SK-N-MC (cell line): ENCODE data around the gene ZMYM2.

ENCODE experiments used
- DNase-seq: peaks from one replicate; pipeline ENCODE4 v3.0.0-alpha.2; 2011; ENCODE audit warnings: low read depth, low spot score
- H3K27ac ChIP-seq: fragments of 200-600 bp; sonication (generic); 2 replicates; pipeline ENCODE4 v1.5.1; 2016; ENCODE audit warnings: mixed run types
- H3K36me3 ChIP-seq: fragments of 200-600 bp; sonication (generic); 2 replicates; pipeline ENCODE4 v1.6.1; 2017; ENCODE audit warnings: antibody characterized with exemption, low read length, mixed read lengths; ENCODE audit not compliant: insufficient read depth
- H3K4me3 ChIP-seq: fragments of 200-600 bp; sonication (generic); 2 replicates; pipeline ENCODE4 v1.5.1; 2016
- H3K9ac ChIP-seq: fragments of 200-600 bp; sonication (generic); 2 replicates; pipeline ENCODE4 v1.8.0; 2017; ENCODE audit warnings: mixed run types, mixed read lengths; ENCODE audit not compliant: insufficient read length
- H3K9me3 ChIP-seq: fragments of 200-600 bp; sonication (generic); 2 replicates; pipeline ENCODE4 v1.6.1; 2017; ENCODE audit warnings: low read depth, mild to moderate bottlenecking, antibody characterized with exemption, low read length, moderate library complexity, mixed read lengths
- EZH2 ChIP-seq: fragments of 200-600 bp; sonication (generic); IDR thresholded peaks from one replicate; pipeline ENCODE4 v1.6.1; 2017; ENCODE audit warnings: antibody characterized with exemption
- FOXP2 ChIP-seq: optimal IDR thresholded peaks from 2 replicates; pipeline ENCODE3; 2011; ENCODE audit warnings: mild to moderate bottlenecking, moderate library complexity; ENCODE audit not compliant: insufficient read depth; ENCODE audit errors: extremely low read length, control extremely low read depth
- POLR2AphosphoS5 ChIP-seq: IDR thresholded peaks from 2 replicates; pipeline ENCODE4 v1.6.1; 2012; ENCODE audit warnings: mild to moderate bottlenecking, low read depth, low read length, borderline replicate concordance

ZMYM2 gene

GRCh38 chr13:19957320-19958154 is 990 bp upstream of the ZMYM2 start:
- Histone ChIP-seq H3K36me3 (peaks cover 20% of the 10 kb centered on the region), H3K9ac (peak overlapping the region; percentile 77), H3K27ac (0 out of 2 replicates have a peak overlapping the region, but pooled peaks have one; percentile 19), H3K4me3 (peak overlapping the region; percentile 93), H3K9me3 (no peaks in the 10 kb centered on the region)
- DNase-seq: no peak
- no peak for TF ChIP-seq EZH2
- TF ChIP-seq POLR2AphosphoS5: no peak
- TF ChIP-seq FOXP2: no peak

DNA sequence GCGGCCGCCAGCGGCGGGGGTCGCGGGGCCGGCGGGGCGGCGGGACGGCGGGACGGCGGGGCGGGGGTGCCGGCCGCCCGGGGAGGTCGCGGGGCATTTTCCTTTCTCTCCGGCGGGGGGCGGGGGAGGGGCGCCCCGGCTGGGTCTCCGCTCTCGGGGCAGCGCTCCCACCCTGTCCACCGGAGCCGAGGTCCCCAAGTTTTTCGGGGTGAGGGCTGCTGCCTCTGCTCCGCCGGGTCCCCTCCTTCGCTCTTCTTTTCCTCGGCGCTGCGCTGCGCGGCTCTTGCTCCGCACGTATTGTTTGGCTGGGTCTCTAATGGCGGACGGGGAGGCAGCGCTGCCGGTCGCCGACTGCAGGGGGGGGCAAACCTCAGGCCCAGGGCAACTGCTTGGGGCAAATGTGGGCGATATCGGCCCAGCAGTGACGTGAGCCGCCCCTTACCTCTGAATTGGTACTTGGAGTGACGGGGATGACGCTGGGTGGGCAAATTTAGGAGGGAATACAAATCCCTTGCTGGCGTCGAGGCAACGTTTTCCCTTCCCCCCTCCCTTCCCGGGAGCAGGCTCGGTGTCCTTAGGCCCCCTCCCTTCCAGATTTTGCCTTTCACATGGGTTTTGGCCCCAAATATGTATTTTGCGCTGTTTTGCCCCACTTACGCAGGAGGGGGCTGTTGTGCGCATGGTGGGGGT is 759 bp downstream of the ZMYM2 start:
- H3K4me3 ChIP-seq: peak overlapping the region; percentile 93
- H3K36me3 ChIP-seq: peaks cover 35% of the 10 kb centered on the region
- H3K9me3 ChIP-seq: no peaks in the 10 kb centered on the region
- TF ChIP-seq EZH2: no peak
- no peak for TF ChIP-seq POLR2AphosphoS5
- no peak for TF ChIP-seq FOXP2
- no peak for DNase-seq
- H3K27ac ChIP-seq: peak overlapping the region; percentile 87
- H3K9ac ChIP-seq: peak overlapping the region; percentile 78

DNA sequence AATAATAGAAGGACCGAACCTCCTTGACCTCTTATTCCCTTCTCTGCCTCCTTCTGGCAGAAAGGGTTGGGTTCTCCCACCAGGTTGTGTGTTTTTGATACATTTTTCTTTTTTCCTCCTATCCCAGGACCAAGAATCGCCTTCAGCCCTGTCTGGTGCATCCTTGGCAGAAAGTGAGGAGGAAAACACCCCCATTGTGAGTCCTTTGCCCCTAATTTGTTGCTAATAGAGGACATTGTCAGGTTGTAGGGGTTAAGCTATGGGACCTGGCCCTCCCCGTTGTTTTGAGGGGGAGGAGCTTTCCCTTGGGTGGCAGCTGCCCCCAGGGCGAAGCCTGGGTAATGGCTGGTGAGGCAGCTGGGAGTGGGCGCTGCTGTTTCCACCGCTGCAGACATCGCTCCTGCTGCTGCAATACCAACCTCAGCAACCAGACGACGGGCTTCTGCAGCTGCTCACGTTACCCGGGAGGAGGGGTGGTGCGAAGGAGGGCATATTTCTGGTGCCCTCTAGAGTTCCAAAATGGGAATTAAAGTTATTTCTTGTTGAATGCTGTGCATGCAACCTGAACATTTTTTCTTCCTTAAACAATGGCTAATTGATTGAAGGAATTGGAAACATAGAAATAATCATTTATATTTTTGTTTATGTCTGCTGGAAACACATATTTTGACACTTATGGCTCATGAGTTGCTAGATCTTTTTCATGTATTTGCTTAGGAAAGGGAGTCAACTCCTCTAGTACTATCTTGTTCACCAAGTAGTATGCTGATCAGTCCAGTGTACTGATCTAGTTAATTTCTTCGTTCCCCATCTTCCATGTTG is 1.5 kb downstream of the ZMYM2 start:
- TF ChIP-seq POLR2AphosphoS5 (peak; percentile 53; the same call in 1 of the 2 replicates), FOXP2 (no peak), EZH2 (no peak)
- H3K27ac ChIP-seq: peak overlapping the region; percentile 87
- peak; percentile 73 for DNase-seq

GRCh38 chr13:19960653-19960976 is 2.1 kb downstream of the ZMYM2 start:
- Histone ChIP-seq H3K9ac (peak overlapping the region; percentile 27), H3K27ac (0 out of 2 replicates have a peak overlapping the region, but pooled peaks have one; percentile 3)
- DNase-seq: no peak

More for the DNA sequence above, 1.5 kb downstream of the ZMYM2 start:
- no peaks in the 10 kb centered on the region for H3K9me3 ChIP-seq
- peak overlapping the region; percentile 78 for H3K9ac ChIP-seq
- peaks cover 37% of the 10 kb centered on the region for H3K36me3 ChIP-seq
- peak overlapping the region; percentile 93 for H3K4me3 ChIP-seq

DNA sequence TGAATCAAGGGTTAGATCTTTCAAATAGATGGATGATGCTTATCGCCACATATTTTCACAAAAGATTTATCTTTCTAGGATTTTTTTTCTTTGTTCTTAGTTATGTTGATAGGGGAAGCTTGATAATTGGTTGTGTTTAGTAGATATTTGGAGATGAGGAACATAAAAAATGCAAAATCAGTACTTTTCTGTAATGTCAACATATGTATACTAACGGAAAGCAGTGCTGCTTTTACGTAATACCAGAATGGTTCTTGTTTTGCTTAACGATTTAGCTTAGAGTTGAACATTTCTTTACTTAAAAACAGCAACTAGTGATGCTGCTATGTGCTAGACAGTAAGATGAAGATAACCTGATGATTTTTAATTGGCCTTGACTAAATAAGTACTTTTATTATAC is 3.0 kb downstream of the ZMYM2 start:
- H3K9ac ChIP-seq: peak overlapping the region; percentile 22
- peaks cover 48% of the 10 kb centered on the region for H3K36me3 ChIP-seq
- DNase-seq: no peak
- H3K9me3 ChIP-seq: no peaks in the 10 kb centered on the region
- H3K4me3 ChIP-seq: peak overlapping the region; percentile 93; the same call in 1 of the 2 replicates
- H3K27ac ChIP-seq: 0 out of 2 replicates have a peak overlapping the region, but pooled peaks have one; percentile 7
- TF ChIP-seq EZH2 (no peak), POLR2AphosphoS5 (no peak), FOXP2 (no peak)

More at GRCh38 chr13:19960653-19960976, 2.1 kb downstream of the ZMYM2 start:
- no peak for TF ChIP-seq EZH2
- no peak for TF ChIP-seq FOXP2
- no peak for TF ChIP-seq POLR2AphosphoS5
- Histone ChIP-seq H3K9me3 (no peaks in the 10 kb centered on the region), H3K36me3 (peaks cover 43% of the 10 kb centered on the region), H3K4me3 (peak overlapping the region; percentile 93)

DNA sequence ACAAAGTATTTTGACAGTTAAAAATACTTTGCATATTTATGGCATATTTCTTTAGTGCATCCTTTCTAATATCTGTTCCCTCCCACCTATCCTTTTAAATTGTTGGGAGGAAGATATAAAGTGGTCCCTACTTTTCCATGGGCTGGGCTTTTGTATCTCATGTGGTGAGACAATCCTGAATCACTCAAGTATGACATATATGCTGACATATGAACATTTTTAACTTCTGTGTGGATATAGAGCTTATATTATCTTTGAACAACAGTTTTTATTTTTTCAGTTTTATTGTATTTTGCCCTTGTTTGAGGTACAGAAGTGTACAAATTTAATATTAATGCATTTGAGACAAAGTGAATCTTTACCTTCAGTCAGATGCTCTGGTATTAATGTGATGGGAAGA is 3.4 kb downstream of the ZMYM2 start:
- Histone ChIP-seq H3K4me3 (peak overlapping the region; percentile 93; the same call in 1 of the 2 replicates), H3K9ac (peak overlapping the region; percentile 22), H3K9me3 (no peaks in the 10 kb centered on the region), H3K36me3 (peaks cover 53% of the 10 kb centered on the region), H3K27ac (no peak overlapping the region)
- no peak for DNase-seq
- TF ChIP-seq POLR2AphosphoS5 (no peak), FOXP2 (no peak), EZH2 (no peak)

- Histone ChIP-seq H3K9me3 (no peaks in the 10 kb centered on the region), H3K4me3 (no peak overlapping the region), H3K27ac (no peak overlapping the region), H3K9ac (no peak overlapping the region), H3K36me3 (peaks cover 62% of the 10 kb centered on the region)
- no peak for TF ChIP-seq POLR2AphosphoS5
- TF ChIP-seq EZH2: no peak
- no peak for TF ChIP-seq FOXP2
- no peak for DNase-seq
Observed at GRCh38 chr13:19962894-19963293, 4.4 kb downstream of the ZMYM2 start.
